Mesendoderm (in vitro differentiated cells): ENCODE results near the gene ODAD4.
"Not testable (repeated sequence)": the region's sequence is repeated elsewhere in the genome, so short reads cannot be mapped to it uniquely, and the experiment has no call there.

Experiments used
- DNase-seq: peaks from one replicate; pipeline ENCODE4 v3.0.0; 2013
- H2AK5ac ChIP-seq: 2 replicates; pipeline ENCODE4 v1.6.1; 2013; ENCODE audit warnings: low read length, inconsistent platforms
- H2BK120ac ChIP-seq: 2 replicates; pipeline ENCODE4 v1.6.1; 2013; ENCODE audit warnings: low read depth, mild to moderate bottlenecking, low read length, moderate library complexity, mixed read lengths
- H2BK15ac ChIP-seq: replicated peaks from 2 replicates; pipeline ENCODE4 v1.6.1; 2013; ENCODE audit warnings: low read depth, mild to moderate bottlenecking, moderate library complexity
- H2BK5ac ChIP-seq: 2 replicates; pipeline ENCODE4 v1.6.1; 2013; ENCODE audit warnings: low read length, inconsistent platforms
- H3K18ac ChIP-seq: 2 replicates; pipeline ENCODE4 v1.6.1; 2013; ENCODE audit warnings: mild to moderate bottlenecking, low read length, mixed read lengths
- H3K23ac ChIP-seq: one replicate; pipeline ENCODE4 v1.6.1; 2013; ENCODE audit warnings: low read length
- H3K27ac ChIP-seq: 2 replicates; pipeline ENCODE4 v1.5.1; 2013; ENCODE audit warnings: low read depth, mild to moderate bottlenecking, inconsistent platforms, low read length, moderate library complexity
- H3K27me3 ChIP-seq: 2 replicates; pipeline ENCODE4 v1.6.1; 2013; ENCODE audit warnings: low read length, control low read depth, mild to moderate bottlenecking, inconsistent platforms; ENCODE audit not compliant: insufficient read depth, poor library complexity
- H3K36me3 ChIP-seq: 2 replicates; pipeline ENCODE4 v1.6.1; 2013; ENCODE audit warnings: low read length, inconsistent platforms; ENCODE audit not compliant: control insufficient read depth, insufficient read depth
- H3K4ac ChIP-seq: one replicate; pipeline ENCODE4 v1.6.1; 2013; ENCODE audit warnings: low read depth, mild to moderate bottlenecking, low read length, moderate library complexity
- H3K4me1 ChIP-seq: 2 replicates; pipeline ENCODE4 v1.6.1; 2013; ENCODE audit warnings: low read depth, low read length, inconsistent platforms; ENCODE audit not compliant: control insufficient read depth
- H3K4me2 ChIP-seq: 2 replicates; pipeline ENCODE4 v1.6.1; 2013; ENCODE audit warnings: low read length
- H3K4me3 ChIP-seq: 2 replicates; pipeline ENCODE4 v1.5.1; 2013; ENCODE audit warnings: mild to moderate bottlenecking, low read length
- H3K56ac ChIP-seq: one replicate; pipeline ENCODE4 v1.6.1; 2013; ENCODE audit warnings: low read length
- H3K79me1 ChIP-seq: 2 replicates; pipeline ENCODE4 v1.6.1; 2013; ENCODE audit warnings: low read length, inconsistent platforms
- H3K79me2 ChIP-seq: 2 replicates; pipeline ENCODE4 v1.6.1; 2013; ENCODE audit warnings: mild to moderate bottlenecking, low read length; ENCODE audit not compliant: control insufficient read depth, insufficient read depth
- H3K9ac ChIP-seq: 2 replicates; pipeline ENCODE4 v1.6.1; 2013; ENCODE audit warnings: low read length, inconsistent platforms
- H4K5ac ChIP-seq: one replicate; pipeline ENCODE4 v1.6.1; 2013; ENCODE audit warnings: low read length
- H4K8ac ChIP-seq: one replicate; pipeline ENCODE4 v1.6.1; 2013; ENCODE audit warnings: low read depth, mild to moderate bottlenecking, control low read depth, low read length, moderate library complexity
- WGBS: extraction: QIAGEN DNeasy Blood & Tissue Kit; methylation state at CpG from one replicate; pipeline ENCODE4 v1.1.7; 2013; ENCODE audit warnings: low lambda C conversion rate, missing lambda C conversion rate; ENCODE audit not compliant: insufficient coverage; ENCODE audit errors: extremely low coverage; 5-methylcytosine and 5-hydroxymethylcytosine counted together

Gene ODAD4

DNA sequence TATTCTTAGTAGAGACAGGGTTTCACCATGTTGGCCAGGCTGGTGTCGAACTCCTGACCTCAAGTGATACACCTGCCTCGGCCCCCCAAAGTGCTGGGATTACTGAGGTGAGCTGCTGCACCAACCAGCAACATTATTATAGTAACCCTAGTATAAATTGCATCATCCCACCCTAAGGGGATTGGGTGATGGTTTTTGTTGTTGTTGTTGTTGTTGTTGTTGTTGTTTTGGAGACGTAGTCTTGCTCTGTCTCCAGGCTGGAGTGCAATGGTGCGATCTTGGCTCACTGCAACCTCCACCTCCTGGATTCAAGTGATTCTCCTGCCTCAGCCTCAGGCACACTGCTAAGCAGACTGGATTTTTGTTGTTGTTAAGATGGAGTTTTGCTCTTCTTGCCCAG lies 1.3 kb downstream of the ODAD4 start:
- not testable (repeated sequence) for H3K79me2 ChIP-seq, H3K4ac ChIP-seq, H3K4me2 ChIP-seq, H2AK5ac ChIP-seq, H3K23ac ChIP-seq, H3K36me3 ChIP-seq, H4K5ac ChIP-seq, H3K27me3 ChIP-seq, H3K4me3 ChIP-seq, H4K8ac ChIP-seq, H2BK120ac ChIP-seq, H3K18ac ChIP-seq, H3K27ac ChIP-seq, H3K56ac ChIP-seq, DNase-seq, H3K79me1 ChIP-seq, H2BK15ac ChIP-seq, H3K9ac ChIP-seq, H3K4me1 ChIP-seq, H2BK5ac ChIP-seq
- no CpG with 5 or more reads among the region's 4 CpGs for WGBS

DNA sequence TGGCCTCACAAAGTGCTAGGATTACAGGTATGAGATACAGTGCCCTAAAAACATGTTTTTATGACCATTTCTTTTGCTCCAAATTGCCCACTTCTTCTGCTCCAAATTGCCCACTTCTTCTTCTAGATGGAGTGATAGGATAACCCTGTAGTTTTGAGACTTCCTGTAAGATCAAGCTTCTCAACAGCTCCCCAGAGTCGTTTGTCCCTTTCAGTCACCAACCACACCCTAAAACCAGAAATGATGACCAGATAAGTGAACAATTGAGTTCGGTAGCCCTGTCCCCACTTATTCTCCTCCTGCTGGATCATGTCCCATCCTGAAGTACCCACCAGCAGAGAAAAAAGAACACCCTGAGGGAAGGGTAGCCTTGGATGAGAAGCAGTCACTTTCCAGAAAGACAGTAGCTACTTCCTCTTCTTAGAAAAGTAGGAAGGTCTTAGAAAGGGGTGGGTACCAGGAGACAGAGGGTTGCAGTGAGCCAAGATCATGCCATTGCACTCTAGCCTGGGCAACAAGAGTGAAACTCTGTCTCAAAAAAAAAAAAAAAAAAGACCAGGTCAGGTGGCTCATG lies 2.5 kb downstream of the ODAD4 start:
- no peaks in the 10 kb centered on the region for H3K36me3 ChIP-seq
- H3K9ac ChIP-seq: no peak overlapping the region
- no peak overlapping the region for H3K56ac ChIP-seq
- no peak overlapping the region for H4K8ac ChIP-seq
- no peak overlapping the region for H2BK5ac ChIP-seq
- no peak overlapping the region for H3K4me2 ChIP-seq
- H3K18ac ChIP-seq: no peak overlapping the region
- H2BK15ac ChIP-seq: no peak overlapping the region
- H3K4ac ChIP-seq: no peak overlapping the region
- no peaks in the 10 kb centered on the region for H3K27me3 ChIP-seq
- H3K79me2 ChIP-seq: no peaks in the 10 kb centered on the region
- no peak overlapping the region for H2BK120ac ChIP-seq
- no peak overlapping the region for H4K5ac ChIP-seq
- H3K27ac ChIP-seq: no peak overlapping the region
- no peak overlapping the region for H3K23ac ChIP-seq
- no peak overlapping the region for H2AK5ac ChIP-seq
- no peak overlapping the region for H3K4me3 ChIP-seq
- no CpG with 5 or more reads among the region's 2 CpGs for WGBS
- H3K4me1 ChIP-seq: no peaks in the 10 kb centered on the region
- DNase-seq: no peak
- H3K79me1 ChIP-seq: no peaks in the 10 kb centered on the region

DNA sequence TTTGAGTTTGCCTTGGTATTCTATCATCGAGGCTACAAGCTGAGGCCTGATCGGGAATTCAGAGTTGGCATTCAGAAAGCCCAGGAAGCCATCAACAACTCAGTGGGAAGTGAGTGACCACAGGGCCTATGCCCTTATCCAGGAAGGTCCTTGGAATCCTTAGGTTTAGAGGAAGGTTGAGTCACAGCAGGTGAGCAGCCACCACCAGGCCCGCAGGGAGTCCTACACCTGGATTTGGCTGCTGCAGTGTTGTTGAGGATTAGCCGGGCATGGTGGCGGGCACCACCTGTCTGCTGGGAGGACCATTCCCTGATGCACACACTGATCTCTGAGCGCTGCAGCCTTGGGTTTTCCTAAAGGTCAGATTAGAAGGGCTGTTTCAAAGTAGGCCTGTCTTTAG lies 5.2 kb downstream of the ODAD4 start:
- Histone ChIP-seq H4K8ac (no peak overlapping the region), H2AK5ac (no peak overlapping the region), H3K18ac (no peak overlapping the region), H3K27me3 (no peaks in the 10 kb centered on the region), H3K4me2 (no peak overlapping the region), H3K4me3 (no peak overlapping the region), H3K23ac (no peak overlapping the region), H3K4ac (no peak overlapping the region), H3K27ac (no peak overlapping the region), H2BK5ac (no peak overlapping the region), H2BK120ac (no peak overlapping the region), H3K4me1 (no peaks in the 10 kb centered on the region), H2BK15ac (no peak overlapping the region), H3K56ac (peak overlapping the region; percentile 2), H3K9ac (no peak overlapping the region), H3K79me1 (no peaks in the 10 kb centered on the region), H4K5ac (no peak overlapping the region), H3K79me2 (no peaks in the 10 kb centered on the region), H3K36me3 (no peaks in the 10 kb centered on the region)
- no CpG with 5 or more reads among the region's 6 CpGs for WGBS
- no peak for DNase-seq

DNA sequence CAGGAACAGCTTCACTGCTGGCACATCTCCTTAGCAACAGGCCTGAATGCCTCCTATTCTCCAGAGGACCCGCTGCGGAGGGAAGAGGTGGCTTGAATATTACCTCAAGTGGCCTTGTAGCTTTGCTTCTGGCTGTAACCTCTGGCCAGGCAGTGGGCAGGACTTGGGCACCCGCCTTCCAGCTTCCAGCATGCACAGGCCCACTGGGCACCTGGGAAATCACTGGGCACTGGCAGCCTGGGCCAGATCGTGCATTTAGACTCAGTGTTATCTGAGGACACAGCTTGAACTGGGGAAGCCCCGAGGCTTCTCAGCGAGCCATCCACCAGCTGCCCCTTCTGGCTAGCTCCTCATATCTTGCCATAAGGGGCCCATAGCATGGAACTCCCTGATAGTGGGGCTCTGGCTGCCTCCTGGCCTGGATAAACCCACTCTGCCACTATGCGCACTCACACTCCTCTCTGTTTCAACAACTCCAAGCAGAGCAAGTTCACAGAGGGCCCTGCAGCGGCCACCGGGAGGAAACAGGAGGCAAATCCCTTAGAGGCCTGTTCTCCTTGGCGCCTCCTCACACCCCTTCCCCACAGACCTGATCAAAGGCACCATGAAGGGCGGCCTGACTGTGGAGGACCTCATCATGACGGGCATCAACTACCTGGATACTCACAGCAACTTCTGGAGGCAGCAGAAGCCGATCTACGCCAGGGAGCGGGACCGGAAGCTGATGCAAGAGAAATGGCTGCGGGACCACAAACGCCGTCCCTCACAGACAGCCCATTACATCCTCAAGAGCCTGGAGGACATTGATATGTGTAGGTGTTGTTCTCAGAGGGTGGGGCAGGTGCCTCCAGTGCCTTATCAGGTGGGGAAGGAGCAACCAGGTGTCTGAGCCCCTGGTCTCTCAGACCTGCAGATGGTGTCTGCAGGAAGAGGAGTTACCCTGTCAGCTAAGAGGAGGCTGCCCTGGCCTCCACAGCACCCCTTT lies 7.8 kb downstream of the ODAD4 start:
- Histone ChIP-seq H3K23ac (no peak overlapping the region), H4K5ac (no peak overlapping the region), H3K27me3 (no peaks in the 10 kb centered on the region), H4K8ac (no peak overlapping the region), H2BK5ac (no peak overlapping the region), H3K79me1 (no peaks in the 10 kb centered on the region), H2AK5ac (no peak overlapping the region), H3K36me3 (no peaks in the 10 kb centered on the region), H3K4me1 (no peaks in the 10 kb centered on the region), H2BK15ac (no peak overlapping the region), H2BK120ac (no peak overlapping the region), H3K18ac (no peak overlapping the region), H3K56ac (peak overlapping the region; percentile 7), H3K4me3 (no peak overlapping the region), H3K4me2 (no peak overlapping the region), H3K9ac (no peak overlapping the region), H3K4ac (no peak overlapping the region), H3K27ac (no peak overlapping the region), H3K79me2 (no peaks in the 10 kb centered on the region)
- WGBS: no CpG with 5 or more reads among the region's 19 CpGs
- DNase-seq: no peak

- H3K9ac ChIP-seq: no peak overlapping the region
- no peaks in the 10 kb centered on the region for H3K27me3 ChIP-seq
- H3K27ac ChIP-seq: no peak overlapping the region
- no peak overlapping the region for H2BK120ac ChIP-seq
- no peaks in the 10 kb centered on the region for H3K4me1 ChIP-seq
- no peak overlapping the region for H2AK5ac ChIP-seq
- no peak overlapping the region for H4K5ac ChIP-seq
- no CpG with 5 or more reads among the region's 4 CpGs for WGBS
- no peak for DNase-seq
- no peaks in the 10 kb centered on the region for H3K79me2 ChIP-seq
- H3K4me3 ChIP-seq: no peak overlapping the region
- H3K56ac ChIP-seq: no peak overlapping the region
- no peaks in the 10 kb centered on the region for H3K79me1 ChIP-seq
- H3K4me2 ChIP-seq: no peak overlapping the region
- no peak overlapping the region for H3K18ac ChIP-seq
- H3K36me3 ChIP-seq: no peaks in the 10 kb centered on the region
- no peak overlapping the region for H4K8ac ChIP-seq
- no peak overlapping the region for H2BK15ac ChIP-seq
- no peak overlapping the region for H3K4ac ChIP-seq
- no peak overlapping the region for H2BK5ac ChIP-seq
- no peak overlapping the region for H3K23ac ChIP-seq
Observed at GRCh38 chr17:41939044-41939692, 8.8 kb downstream of the ODAD4 start.
